GM13976 (cell line): Measurements from ENCODE around the gene S100A8.
"Not testable (repeated sequence)": the region's sequence is repeated elsewhere in the genome, so short reads cannot be mapped to it uniquely, and the experiment has no call there.

Experiments used
- DNase-seq: peaks from one replicate; pipeline ENCODE4 v3.0.0; 2012; ENCODE audit warnings: low spot score
- CTCF ChIP-seq: IDR thresholded peaks from 2 replicates; pipeline ENCODE4 v1.5.1; 2012; ENCODE audit warnings: borderline replicate concordance, mild to moderate bottlenecking; ENCODE audit not compliant: insufficient read depth; ENCODE audit errors: extremely low read depth, missing control alignments, control extremely low read depth
- in situ Hi-C: fragments of 300-500 bp; cut with MboI; formaldehyde crosslinking; loops from one replicate; pipeline ENCODE4 v1.12.0; 2022; ENCODE audit warnings: low sequenced_read_pairs, mixed read lengths, inconsistent platforms; ENCODE audit not compliant: unreplicated experiment

S100A8 gene

GRCh38 chr1:153429266-153430165 lies 38.6 kb upstream of the S100A8 start:
- no peak for TF ChIP-seq CTCF
- DNase-seq: no peak
- in situ Hi-C loops: loop anchor here (10.0 kb wide), 1 partner anchor 65 kb away; no protein-coding TSS in a partner anchor

GRCh38 chr1:153428791-153429190 lies 37.9 kb upstream of the S100A8 start:
- TF ChIP-seq CTCF: no peak
- DNase-seq: no peak
- in situ Hi-C loops: no loop called here

GRCh38 chr1:153428073-153428638 lies 37.3 kb upstream of the S100A8 start:
- no peak for TF ChIP-seq CTCF
- in situ Hi-C loops: no loop called here
- DNase-seq: no peak

GRCh38 chr1:153426809-153427208 lies 35.9 kb upstream of the S100A8 start:
- TF ChIP-seq CTCF: no peak
- no peak for DNase-seq
- in situ Hi-C loops: no loop called here

- no peak for TF ChIP-seq CTCF
- in situ Hi-C loops: no loop called here
- DNase-seq: peak; percentile 65
Observed at GRCh38 chr1:153422450-153423068, 31.7 kb upstream of the S100A8 start.

GRCh38 chr1:153420306-153420705 lies 29.4 kb upstream of the S100A8 start:
- TF ChIP-seq CTCF: no peak
- in situ Hi-C loops: no loop called here
- no peak for DNase-seq

GRCh38 chr1:153419436-153419793 lies 28.5 kb upstream of the S100A8 start:
- in situ Hi-C loops, DNase-seq: not testable (repeated sequence)

GRCh38 chr1:153418758-153419435 lies 28.0 kb upstream of the S100A8 start:
- DNase-seq, in situ Hi-C loops: not testable (repeated sequence)
